SW 1271 (cell line): ENCODE results near the gene SRR.
"Not testable (repeated sequence)": the region's sequence is repeated elsewhere in the genome, so short reads cannot be mapped to it uniquely, and the experiment has no call there.

Experiments
- DNase-seq, 2 experiments: peaks; one replicate each; lab custom pipeline; 2025; lab: John Stamatoyannopoulos, UW

Gene SRR, protein sequence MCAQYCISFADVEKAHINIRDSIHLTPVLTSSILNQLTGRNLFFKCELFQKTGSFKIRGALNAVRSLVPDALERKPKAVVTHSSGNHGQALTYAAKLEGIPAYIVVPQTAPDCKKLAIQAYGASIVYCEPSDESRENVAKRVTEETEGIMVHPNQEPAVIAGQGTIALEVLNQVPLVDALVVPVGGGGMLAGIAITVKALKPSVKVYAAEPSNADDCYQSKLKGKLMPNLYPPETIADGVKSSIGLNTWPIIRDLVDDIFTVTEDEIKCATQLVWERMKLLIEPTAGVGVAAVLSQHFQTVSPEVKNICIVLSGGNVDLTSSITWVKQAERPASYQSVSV

DNA sequence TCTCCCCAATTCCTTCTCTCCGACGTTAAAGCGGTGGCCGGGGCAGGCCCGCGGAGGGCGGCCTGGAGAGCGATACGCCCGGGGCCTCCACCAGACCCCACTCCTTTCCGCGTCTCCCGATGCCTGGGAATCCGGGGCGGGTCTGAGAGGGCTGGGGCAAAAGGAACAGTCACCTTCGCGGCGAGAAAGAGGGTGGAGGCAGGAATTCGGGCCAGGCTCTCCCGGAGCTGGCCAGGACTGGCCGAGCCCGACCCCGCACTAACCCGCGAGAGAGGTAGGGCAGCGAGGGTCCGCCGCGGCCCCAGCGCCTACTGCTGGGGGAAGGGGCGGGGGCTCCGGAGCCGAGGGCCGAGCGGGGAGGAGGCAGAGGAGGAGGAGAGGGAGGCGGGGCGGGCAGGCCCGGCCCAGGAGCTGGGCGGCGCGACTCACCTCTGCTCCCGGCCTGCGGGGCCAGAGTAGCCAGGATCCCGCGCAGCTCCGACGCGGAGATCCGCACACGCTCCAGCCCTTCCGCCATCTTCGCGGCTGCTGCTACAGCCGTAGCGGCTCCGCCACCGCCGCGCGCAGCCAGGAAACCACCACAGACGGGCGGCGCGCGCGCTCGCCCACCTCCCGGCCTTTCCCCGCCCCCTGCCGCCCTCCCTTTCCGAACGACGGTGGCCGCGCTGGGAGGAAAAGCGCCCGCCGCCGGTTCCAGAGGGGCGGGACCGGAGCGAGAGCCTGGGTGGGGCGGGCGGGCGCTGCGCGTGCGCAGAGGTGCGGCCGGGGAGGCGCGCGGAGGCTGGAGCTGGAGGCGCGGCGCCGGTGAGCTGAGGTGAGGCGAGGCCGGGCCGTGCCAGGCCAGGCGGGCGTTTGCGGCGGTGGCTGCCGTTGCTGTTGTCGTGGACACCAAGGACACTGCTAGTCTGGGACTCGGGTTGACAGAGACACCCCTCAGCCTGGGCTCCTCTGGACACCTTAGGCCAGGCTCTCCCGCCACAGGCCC, at the start of gene SRR, which contains the start of gene SMG6:
SRR (plus strand) TSS at position 747 of the 985 bp plus-strand sequence. CDS start 11,611 bp downstream, outside the sequence.
SMG6 (minus strand) TSS at position 582 of the 985 bp plus-strand sequence; CDS start at position 517, 65 bp downstream.
- peak; percentile 56 to 83 for DNase-seq

DNA sequence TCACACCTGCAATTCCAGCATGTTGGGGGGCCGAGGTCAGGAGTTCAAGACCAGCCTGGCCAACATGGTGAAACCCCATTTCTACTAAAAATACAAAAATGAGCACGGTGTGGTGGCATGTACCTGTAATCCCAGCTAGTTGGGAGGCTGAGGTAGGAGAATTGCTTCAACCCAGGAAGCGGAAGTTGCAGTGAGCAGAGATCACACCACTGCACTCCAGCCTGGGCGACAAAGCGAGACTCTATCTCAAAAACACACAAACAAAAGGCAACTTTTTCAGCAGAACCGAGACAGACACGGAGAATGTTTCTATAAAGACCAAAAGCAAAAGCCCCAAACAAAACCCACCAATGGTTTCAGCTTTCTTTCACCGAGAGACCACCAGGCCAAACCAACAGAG, 44.9 kb upstream of the SRR start:
- not testable (repeated sequence) for DNase-seq

DNA sequence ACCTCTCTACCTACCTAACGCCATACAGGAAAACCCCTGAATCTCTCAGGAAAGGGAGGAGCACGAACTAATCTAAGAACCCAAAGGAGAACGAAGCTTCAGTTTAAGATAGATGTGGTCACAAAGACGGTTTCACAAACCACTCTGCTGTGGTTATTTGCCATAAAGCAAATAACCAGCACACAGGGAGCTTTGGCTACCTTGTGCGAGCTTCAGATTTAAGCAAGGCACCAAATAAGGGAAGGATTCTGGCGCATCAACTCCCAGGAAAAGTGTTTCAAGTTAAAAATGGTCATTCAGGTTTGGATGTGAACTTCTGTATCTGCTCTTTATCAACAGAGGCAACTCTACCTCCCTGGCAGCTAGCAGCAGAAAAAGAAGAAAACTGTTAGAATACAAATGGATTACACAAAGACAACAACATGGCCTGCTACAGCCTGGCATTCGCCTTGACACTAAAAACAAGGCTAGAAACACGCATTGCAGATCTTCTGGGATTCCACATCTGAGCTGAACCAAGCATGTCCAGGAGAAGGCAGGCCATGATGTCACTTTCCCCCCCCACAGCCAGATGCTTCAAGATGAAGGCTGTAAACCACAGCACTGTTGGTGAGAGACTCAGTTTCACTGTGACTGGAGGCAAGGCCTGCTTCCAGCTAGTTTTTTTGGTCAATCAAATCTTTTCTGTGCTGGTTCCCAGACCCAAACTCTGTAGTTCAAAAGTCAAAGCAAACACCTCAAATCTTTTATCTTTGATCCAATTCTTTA, 43.8 kb upstream of the SRR start:
- no peak for DNase-seq

DNA sequence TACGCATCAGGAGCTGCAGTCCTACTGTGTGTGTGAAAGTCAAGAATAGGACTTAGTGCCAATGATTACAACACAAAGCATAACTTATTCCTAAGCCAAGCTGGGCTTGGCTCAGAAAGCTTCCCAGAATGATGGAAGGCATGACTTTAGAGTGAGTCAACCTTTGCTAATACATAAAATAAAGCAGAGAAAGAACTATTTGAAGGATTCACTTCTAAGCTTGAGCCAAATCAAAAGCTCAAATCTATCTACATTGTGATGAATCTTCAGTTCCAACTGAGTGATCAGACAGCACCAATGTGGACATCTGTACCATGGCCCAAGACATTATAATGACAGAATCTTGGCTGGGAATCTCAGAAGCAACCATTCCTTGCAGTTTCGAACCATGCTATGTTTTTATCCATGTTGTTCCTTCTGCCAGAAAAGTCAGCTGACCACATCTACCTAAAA, 41.6 kb upstream of the SRR start:
- DNase-seq = no peak

DNA sequence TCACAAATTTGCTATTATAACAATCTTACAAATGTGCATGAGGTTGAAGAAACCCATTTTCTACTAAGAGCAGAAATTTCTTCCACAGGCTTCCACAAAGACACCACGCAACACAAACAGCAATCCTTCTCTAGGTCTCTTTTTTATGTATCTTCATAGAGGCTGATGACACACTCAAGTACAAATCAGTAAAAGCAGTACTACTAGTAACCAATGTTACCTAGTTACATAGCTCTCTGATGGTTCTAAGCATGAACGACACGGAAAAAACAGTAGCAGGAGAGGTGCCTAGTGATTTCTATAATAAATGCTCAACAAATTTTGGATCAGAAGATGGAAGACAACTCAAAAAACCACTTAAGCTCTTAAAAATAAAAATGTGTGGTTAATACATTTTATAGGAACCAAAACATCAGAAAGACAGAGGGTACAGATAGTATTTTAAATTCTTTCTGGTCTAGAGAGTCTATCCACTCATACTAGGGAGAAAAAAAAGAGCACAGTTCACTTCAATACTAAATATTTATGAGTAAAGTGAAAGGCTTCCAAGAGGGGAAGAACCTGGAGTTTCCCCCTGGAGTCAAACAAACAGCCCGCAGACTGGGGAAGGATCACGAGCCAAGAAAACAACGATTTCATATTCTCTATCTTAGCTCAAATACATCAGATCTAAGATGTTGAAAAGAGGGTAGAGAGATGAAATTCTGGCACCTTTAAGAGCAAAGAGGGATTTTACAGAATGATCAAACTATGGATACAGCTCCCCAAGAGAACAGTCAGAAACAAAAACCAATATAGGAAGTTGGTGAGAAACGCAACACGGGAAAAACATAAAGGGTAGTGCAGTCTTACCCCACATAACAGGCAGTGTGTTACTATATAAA, 40.3 kb upstream of the SRR start:
- no peak for DNase-seq

DNA sequence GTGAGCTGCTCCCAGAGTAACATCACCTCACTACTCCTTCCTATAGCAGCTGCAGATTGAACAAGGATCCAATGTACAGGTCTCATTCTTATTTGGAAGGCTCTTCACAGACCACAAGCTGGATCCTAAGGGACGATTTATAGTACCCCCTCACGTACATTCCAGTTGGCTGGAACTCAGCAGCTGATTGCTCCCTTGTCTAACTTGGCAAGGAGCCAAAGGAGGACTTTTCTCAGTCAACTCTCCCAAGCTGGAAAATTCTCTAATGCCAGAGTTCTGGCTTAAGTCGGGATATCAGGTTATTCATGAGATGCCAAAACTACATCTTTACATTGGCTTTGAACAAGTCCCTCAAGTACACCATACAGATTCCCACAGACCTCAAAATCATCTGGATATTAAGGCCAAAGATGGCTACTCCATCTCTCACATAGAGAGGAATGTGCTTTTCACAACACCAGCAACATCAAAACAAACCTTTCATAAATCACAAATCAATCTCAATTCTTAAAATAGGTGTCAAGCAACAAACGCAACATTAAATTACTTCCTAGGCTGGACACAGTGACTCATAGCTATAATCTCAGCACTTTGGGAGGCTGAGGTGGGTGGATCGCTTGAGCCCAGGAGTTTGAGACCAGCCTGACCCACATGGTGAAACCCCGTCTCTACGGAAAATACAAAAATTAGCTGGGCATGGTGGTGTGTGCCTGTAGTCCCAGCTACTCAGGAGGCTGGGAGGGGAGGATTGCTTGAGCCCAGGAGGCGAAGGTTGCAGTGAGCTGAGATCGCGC, 39.5 kb upstream of the SRR start:
- DNase-seq = no peak

DNA sequence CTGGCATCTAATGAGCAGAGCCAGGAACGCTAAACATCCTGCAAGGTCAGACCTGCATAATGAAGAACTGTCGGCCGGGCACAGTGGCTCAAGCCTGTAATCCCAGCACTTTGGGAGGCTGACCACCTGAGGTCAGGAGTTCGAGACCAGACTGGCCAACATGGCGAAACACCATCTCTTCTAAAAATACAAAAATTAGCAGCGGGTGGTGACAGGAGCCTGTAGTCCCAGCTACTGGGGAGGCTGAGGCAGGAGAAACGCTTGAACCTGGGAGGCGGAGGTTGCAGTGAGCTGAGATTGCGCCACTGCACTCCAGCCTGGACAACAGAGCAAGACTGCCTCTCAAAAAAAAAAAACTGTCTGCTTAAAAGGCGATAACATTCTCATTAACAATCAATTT, 38.6 kb upstream of the SRR start:
- DNase-seq = not testable (repeated sequence)

DNA sequence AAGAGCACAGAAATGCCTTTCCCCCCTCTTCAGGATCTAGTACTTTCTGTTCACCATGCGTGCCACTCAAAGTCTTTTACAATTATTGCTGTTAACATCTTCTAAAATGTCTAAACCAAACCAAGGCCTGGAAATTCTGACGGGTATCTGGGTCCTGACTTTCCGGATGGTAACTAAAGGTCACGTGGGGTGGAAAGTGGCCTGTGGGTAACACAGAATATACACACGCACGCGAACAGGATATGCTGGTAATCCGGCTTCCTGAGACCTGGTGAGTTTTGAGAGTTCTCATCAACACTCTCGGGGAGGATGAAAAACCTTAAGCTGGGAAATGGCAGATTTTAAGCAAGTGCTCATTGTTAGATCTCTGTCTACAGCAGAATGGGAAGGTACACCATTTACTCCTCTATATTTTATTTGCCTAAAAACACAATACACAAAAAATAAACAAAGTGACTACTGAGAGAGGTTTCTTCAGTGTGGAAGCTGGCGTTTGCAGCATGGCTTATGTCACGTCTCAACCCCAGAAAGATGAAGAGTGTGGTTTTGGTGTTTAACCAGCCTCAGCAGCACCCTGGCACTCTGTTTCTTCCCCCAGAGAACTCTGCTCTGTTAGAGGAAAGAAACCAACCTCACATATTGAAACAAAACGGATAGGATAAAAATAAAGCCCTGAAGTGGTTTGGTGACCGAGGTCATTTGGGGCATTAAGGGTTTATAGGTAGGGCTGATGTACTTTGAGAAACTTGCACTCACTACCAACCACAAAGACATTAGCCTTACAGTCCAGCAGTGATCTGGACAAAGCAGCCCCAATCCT, 37.5 kb upstream of the SRR start:
- DNase-seq = no peak

DNA sequence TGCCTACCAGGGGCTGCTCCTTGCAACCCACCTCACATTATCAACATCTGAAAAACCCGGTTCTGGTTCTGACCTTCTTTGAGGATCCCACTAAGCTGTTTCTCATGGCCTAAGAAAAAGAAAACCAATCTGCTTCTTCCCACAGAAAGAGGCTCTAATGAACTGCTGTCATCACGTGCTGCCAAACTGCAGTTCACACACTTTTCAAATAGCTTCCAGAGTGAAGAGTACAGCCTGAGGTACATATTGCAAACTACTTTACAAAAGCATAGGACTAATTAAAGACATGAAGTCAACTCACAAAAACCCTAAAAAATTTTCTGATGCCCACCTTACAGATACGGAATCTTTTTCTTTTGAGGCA, 36.9 kb upstream of the SRR start:
- DNase-seq = no peak

DNA sequence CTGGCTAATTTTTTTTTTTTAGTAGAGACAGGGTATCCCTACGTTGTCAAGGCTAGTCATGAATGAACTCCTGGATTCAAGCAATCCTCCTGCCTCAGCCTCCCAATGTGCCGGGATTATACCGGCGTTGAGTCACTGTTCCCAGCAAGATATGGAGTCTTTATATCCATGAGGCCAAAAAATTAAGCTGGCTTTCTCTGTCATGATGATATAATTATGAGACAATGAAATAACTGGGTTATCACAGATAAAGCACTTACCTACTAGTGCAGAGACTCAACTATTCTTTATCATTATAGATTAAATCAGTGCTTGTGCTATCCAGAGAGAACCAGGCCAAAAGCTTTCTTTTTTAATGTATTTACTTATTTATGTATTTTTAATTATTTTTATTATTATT, 36.4 kb upstream of the SRR start:
- DNase-seq = no peak

DNA sequence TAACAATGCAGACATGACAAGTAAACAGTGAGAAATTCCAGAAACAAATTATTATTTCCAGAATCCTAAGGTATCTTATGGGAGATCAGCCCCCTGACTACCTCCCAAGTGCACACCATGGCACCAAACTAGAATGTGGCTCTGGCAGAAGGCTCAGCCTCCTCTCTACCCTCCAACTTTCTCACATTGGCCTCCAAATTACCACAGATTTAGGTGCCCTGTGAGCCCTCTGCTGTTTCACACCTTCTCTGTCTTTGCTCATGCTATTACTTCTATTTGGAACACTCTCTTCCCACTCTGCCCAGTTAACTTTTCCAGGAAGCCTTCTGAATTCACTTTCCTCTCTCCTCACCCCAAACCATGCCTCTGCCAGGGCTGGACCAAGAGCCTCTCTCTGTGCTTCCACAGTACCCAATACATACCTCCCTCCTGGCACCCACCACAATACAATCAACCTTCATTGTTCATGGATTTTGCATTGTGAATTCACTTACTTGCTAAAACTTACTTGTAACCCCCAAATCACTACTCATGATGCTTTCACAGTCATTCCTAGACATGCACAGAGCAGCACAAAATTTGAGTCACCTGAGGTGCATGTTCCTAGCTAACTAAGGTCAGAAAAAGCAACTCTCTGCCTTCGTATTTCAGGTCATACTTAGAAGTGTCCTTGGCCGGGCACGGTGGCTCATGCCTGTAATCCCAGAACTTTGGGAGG, 31.6 kb upstream of the SRR start:
- no peak for DNase-seq

DNA sequence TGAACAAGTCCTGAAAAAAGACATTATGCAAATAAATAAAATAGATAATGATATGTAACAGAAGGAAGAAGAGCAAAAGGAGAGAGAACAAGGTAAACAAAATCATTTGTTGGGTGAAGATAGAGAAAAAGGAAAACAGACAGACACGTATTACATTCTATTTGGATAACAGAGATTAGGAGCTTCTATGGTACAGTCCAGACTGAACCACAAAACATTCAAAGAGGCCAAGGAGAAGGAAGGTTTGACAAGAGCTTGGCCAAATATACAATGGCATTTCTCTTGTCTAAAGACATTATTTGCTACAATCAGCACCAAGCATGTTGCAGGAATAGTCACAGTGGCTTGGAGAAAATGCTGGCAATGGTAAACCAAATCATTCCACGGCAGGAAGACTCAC, 29.3 kb upstream of the SRR start:
- no peak for DNase-seq

DNA sequence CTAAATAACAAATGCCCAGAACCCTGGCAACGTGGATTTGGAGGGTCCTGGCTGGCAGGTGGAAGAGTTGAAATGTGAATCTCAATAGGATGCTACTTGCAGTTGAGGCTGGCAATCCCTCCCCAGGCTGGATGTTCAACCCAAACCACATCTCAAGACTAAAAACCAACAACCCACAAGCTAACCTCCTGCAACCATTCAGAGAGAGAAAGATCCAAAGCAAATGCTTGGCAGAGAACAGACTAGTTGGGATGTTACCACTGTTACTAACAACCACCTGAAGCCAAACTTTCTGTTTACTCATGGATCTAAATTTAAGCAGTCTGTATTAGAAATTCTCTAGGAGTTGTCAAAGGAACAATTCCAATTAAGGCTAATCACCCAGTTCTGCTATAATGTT, 28.0 kb upstream of the SRR start:
- DNase-seq = no peak

DNA sequence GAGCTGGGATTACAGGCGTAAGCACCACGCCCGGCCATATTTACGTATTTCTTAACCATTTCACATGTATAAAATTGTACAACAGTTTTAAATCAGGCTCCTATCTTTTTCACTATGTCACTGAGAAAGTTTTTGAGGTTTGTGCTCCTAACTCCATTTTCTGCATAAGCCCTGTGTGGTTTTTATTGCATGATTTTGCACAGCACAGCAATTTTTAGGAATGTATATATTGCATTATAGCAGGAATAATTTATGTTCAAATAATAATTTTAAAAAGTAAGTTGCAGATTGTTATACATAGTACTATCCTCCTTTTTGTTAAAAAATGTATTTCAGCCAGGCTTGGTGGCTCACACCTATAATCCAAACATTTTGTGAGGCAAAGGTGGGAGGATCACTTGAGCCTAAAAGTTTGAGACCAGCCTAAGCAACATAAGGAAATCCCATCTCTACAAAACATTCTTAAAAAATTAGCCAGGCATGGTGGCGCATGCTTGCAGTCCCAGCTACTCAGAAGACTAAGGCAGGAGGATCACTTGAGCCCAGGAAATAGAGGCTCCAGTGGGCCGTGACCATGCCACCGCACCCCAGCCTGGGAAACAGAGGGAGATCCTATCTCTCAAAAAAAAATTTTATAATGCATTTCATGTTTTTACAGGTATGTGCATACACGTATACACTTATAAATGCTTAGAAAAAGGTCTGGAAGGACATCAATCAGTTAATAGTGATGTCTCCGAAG, 26.1 kb upstream of the SRR start:
- DNase-seq = no peak

DNA sequence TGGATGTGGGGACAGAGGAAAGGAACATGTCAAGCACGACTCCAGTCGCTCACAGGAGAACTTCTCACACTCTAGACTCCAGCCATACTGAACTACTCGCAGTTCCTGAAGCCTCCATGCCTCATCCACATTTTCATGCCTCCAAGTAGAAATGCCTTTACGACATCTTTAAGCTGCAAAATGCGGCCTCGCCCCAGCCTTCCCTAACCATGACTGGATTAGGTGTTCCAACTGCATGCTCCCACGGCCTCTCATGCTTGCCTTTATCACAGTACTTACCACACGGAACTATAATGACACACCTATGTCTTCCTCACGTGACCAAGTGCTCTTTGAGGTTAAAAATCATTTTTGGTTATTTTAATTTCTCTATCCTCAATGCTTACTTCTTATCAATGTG, 24.0 kb upstream of the SRR start:
- no peak for DNase-seq

DNA sequence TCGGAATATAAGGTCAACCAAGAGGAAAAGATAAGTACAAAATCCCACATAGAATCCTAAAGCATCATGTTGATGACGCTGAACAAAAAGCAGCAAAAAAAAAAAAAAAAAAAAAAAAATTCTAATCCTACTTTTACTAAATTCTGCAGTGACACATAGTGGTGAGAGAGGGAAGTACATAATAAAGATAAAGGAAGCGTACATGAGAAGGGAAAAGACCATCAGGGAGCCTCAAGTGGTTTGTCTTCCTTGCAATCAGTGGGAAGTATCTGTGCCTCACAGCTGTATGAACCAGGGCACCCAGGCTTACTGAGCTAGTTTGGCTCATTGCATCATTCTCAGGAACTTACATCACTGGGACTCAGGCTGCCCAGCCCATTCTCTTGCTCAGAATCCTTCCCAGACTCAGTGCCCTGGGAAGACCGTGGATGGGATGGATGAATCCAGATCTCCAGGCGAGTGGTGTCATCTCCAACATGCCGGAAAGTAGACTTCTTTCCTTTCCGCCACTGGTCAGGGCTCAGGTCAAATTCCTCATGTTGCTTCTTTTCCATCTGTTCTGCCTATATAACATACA, 21.4 kb upstream of the SRR start:
- peak; percentile 24 to 77 for DNase-seq

DNA sequence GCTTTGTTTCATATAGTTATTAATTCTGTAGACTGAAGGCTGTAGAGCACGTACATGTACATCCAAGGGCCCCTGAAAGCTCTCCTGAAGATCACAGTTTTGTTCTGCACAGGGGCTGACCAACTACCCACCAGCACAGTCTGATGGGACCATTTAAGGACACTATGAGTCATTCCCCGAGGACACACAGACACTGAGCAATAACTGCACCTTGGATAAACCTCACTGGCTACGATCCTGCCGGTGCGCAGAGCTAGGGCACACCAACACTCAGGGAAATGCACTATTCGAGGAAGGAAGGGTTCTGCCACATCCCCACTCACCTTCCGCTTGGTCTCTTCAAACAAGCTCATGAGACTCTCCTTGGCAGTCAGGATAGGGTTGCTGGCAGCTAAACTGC, 20.4 kb upstream of the SRR start:
- no peak for DNase-seq
